Activated CD8-positive, alpha-beta memory T cell treated with anti-CD3 and anti-CD28 coated beads for 48 hours (primary cell): ENCODE measurements around the gene SERINC4.
"Not testable (repeated sequence)": the region's sequence is repeated elsewhere in the genome, so short reads cannot be mapped to it uniquely, and the experiment has no call there.

ENCODE experiments used
- DNase-seq, 3 experiments: peaks; one replicate each; pipeline ENCODE4 v3.0.0-alpha.2; 2020; ENCODE audit warnings: low read depth in 2 of 3, low spot score in 2 of 3

The SERINC4 gene

GRCh38 chr15:43763819-43764446 lies 36.1 kb downstream of the SERINC4 start:
- no peak for DNase-seq

- no peak for DNase-seq
Measured at GRCh38 chr15:43762824-43763223, 37.2 kb downstream of the SERINC4 start.

- DNase-seq: no peak
Measured at GRCh38 chr15:43751885-43752284, 48.1 kb downstream of the SERINC4 start.

- DNase-seq: no peak
Measured at GRCh38 chr15:43749690-43750345, 50.2 kb downstream of the SERINC4 start.

GRCh38 chr15:43748376-43748775 lies 51.6 kb downstream of the SERINC4 start:
- DNase-seq: no peak

GRCh38 chr15:43746903-43747309 lies 53.1 kb downstream of the SERINC4 start:
- DNase-seq: not testable (repeated sequence)

- DNase-seq: peak; percentile 68 to 82 (median 69)
Measured at GRCh38 chr15:43746245-43746902, 53.6 kb downstream of the SERINC4 start, which contains the start of gene PDIA3. Gene PDIA3 (plus strand): TSS chr15:43746438. CDS start chr15:43746540, 102 bp downstream.
